ENCODE data around the gene ATPAF1.

- TF ChIP-seq ZNF143 (CRISPR knock-in tag; IDR thresholded peaks at IDR 0.05) (no peak), FOS (IDR thresholded peaks at IDR 0.05; ENCODE audit: extremely low read depth, insufficient read length) (no peak), TRIM24 (IDR thresholded peaks at IDR 0.05) (no peak), XRCC5 (IDR thresholded peaks at IDR 0.05; ENCODE audit: low read depth, low read length) (no peak), CTCF (IDR thresholded peaks at IDR 0.05 in 2 of 3, conservative IDR thresholded peaks at IDR 0.05 in 1 of 3; ENCODE audit: insufficient read depth in 2 of 3, low read depth in 1 of 3, low read length in 3 of 3) (peak in 1 of 3 experiments; percentile 4; a peak in 1 of 6 replicates), ETV6 (IDR thresholded peaks at IDR 0.05; ENCODE audit: borderline replicate concordance in 1 of 2, low read depth in 2 of 2, low read length in 1 of 2) (no peak), ETV6 (CRISPR knock-in tag; IDR thresholded peaks at IDR 0.05; ENCODE audit: borderline replicate concordance) (no peak)
- TF ChIP-seq, protein P1, sequence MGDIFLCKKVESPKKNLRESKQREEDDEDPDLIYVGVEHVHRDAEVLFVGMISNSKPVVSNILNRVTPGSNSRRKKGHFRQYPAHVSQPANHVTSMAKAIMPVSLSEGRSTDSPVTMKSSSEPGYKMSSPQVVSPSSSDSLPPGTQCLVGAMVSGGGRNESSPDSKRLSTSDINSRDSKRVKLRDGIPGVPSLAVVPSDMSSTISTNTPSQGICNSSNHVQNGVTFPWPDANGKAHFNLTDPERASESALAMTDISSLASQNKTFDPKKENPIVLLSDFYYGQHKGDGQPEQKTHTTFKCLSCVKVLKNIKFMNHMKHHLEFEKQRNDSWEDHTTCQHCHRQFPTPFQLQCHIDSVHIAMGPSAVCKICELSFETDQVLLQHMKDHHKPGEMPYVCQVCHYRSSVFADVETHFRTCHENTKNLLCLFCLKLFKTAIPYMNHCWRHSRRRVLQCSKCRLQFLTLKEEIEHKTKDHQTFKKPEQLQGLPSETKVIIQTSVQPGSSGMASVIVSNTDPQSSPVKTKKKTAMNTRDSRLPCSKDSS (IDR thresholded peaks at IDR 0.05; ENCODE audit: low read depth, partially characterized antibody) = no peak
Measured at GRCh38 chr1:46665983-46666382, 2.2 kb downstream of the ATPAF1 start.

Data from K562 (cell line).